GM23338 (cell line): ENCODE measurements around the gene HLA-DQB1. TPM values are rescaled to one million over a fixed set of nuclear protein-coding genes. Genes with fewer than 3 reads are reported as not detected.
A peak's percentile ranks its signal among the peaks of the same experiment; 100 is the strongest.

ENCODE experiments used
- ATAC-seq: fragments of 200-7000 bp; cut with Tn5 transposase; 3 replicates; pipeline ENCODE4 v1.9.1; 2020
- DNase-seq: peaks from one replicate; pipeline ENCODE4 v3.0.0-alpha.2; 2015; ENCODE audit warnings: low spot score
- H2AFZ ChIP-seq: fragments of 200-600 bp; sonication (generic); 2 replicates; pipeline ENCODE4 v1.8.0; 2016; ENCODE audit warnings: antibody characterized with exemption, mild to moderate bottlenecking, moderate library complexity
- H3F3A ChIP-seq: fragments of 200-600 bp; sonication (generic); replicated peaks from 2 replicates; pipeline ENCODE4 v1.8.0; 2017; ENCODE audit warnings: antibody characterized with exemption, mixed run types, low read depth
- H3K27ac ChIP-seq: fragments of 200-600 bp; sonication (generic); 2 replicates; pipeline ENCODE4 v1.6.1; 2016; ENCODE audit warnings: low read depth
- H3K27me3 ChIP-seq: fragments of 200-600 bp; sonication (generic); 2 replicates; pipeline ENCODE4 v1.8.0; 2016; ENCODE audit warnings: mild to moderate bottlenecking, mixed run types, moderate library complexity; ENCODE audit not compliant: insufficient read depth
- H3K36me3 ChIP-seq: fragments of 200-600 bp; sonication (generic); 2 replicates; pipeline ENCODE4 v1.8.0; 2016; ENCODE audit warnings: mild to moderate bottlenecking; ENCODE audit not compliant: insufficient read depth
- H3K4me1 ChIP-seq: fragments of 200-600 bp; sonication (generic); 2 replicates; pipeline ENCODE4 v1.8.0; 2016; ENCODE audit warnings: mild to moderate bottlenecking, moderate library complexity; ENCODE audit not compliant: insufficient read depth
- H3K4me2 ChIP-seq: fragments of 200-600 bp; sonication (generic); 2 replicates; pipeline ENCODE4 v1.7.1; 2017; ENCODE audit warnings: mixed run types
- H3K4me3 ChIP-seq: fragments of 200-600 bp; sonication (generic); 2 replicates; pipeline ENCODE4 v1.6.1; 2016; ENCODE audit warnings: mixed run types
- H3K79me2 ChIP-seq: fragments of 200-600 bp; sonication (generic); replicated peaks from 2 replicates; pipeline ENCODE4 v1.8.0; 2017; ENCODE audit warnings: mild to moderate bottlenecking; ENCODE audit not compliant: insufficient read depth
- H3K9me2 ChIP-seq: fragments of 200-600 bp; sonication (generic); 2 replicates; pipeline ENCODE4 v1.8.0; 2017; ENCODE audit not compliant: insufficient read depth
- H4K20me1 ChIP-seq: fragments of 200-600 bp; sonication (generic); replicated peaks from 2 replicates; pipeline ENCODE4 v1.8.0; 2017; ENCODE audit warnings: mild to moderate bottlenecking; ENCODE audit not compliant: insufficient read depth
- H3K27ac Mint-ChIP-seq: 2 replicates; pipeline ENCODE4 v1.8.0; 2020; ENCODE audit warnings: inconsistent platforms, mild to moderate bottlenecking, moderate library complexity, mixed read lengths
- H3K27me3 Mint-ChIP-seq: 3 replicates; pipeline ENCODE4 v1.8.0; 2022; ENCODE audit warnings: low read depth, mild to moderate bottlenecking, moderate library complexity, mixed read lengths, inconsistent platforms; ENCODE audit not compliant: insufficient read depth, poor library complexity
- H3K36me3 Mint-ChIP-seq: 3 replicates; pipeline ENCODE4 v1.8.0; 2021; ENCODE audit warnings: low read depth, mild to moderate bottlenecking, inconsistent platforms, moderate library complexity, mixed read lengths
- H3K4me1 Mint-ChIP-seq: 3 replicates; pipeline ENCODE4 v1.8.0; 2020; ENCODE audit warnings: mild to moderate bottlenecking, inconsistent platforms, mixed read lengths
- H3K4me3 Mint-ChIP-seq: 3 replicates; pipeline ENCODE4 v1.8.0; 2021; ENCODE audit warnings: moderate library complexity, mild to moderate bottlenecking, inconsistent platforms, mixed read lengths
- H3K9me3 Mint-ChIP-seq: 3 replicates; pipeline ENCODE4 v1.8.0; 2020; ENCODE audit warnings: moderate library complexity, mild to moderate bottlenecking, inconsistent platforms, mixed read lengths
- CREB1 ChIP-seq: fragments of 250-450 bp; sonication (Bioruptor Pico); IDR thresholded peaks from 2 replicates; pipeline ENCODE4 v1.5.0; 2020; ENCODE audit warnings: low read depth, mild to moderate bottlenecking, moderate library complexity
- EZH2 ChIP-seq: fragments of 200-600 bp; sonication (generic); IDR thresholded peaks from one replicate; pipeline ENCODE4 v1.8.0; 2017; ENCODE audit warnings: antibody characterized with exemption, mild to moderate bottlenecking, low read depth; ENCODE audit not compliant: unreplicated experiment
- EZH2phosphoT487 ChIP-seq: fragments of 200-600 bp; sonication (generic); IDR thresholded peaks from one replicate; pipeline ENCODE4 v1.8.1; 2018; ENCODE audit warnings: antibody characterized with exemption; ENCODE audit not compliant: unreplicated experiment
- JUNB ChIP-seq: IDR thresholded peaks from one replicate; pipeline ENCODE4 v1.6.1; 2016; ENCODE audit warnings: antibody characterized with exemption; ENCODE audit not compliant: unreplicated experiment
- NANOG ChIP-seq: IDR thresholded peaks from 2 replicates; pipeline ENCODE4 v1.6.1; 2016; ENCODE audit warnings: antibody characterized with exemption, borderline replicate concordance
- POLR2AphosphoS5 ChIP-seq: IDR thresholded peaks from 2 replicates; pipeline ENCODE4 v1.6.1; 2016; ENCODE audit warnings: antibody characterized with exemption, low read depth
- STAT1 ChIP-seq: IDR thresholded peaks from one replicate; pipeline ENCODE4 v1.6.1; 2016; ENCODE audit warnings: antibody characterized with exemption; ENCODE audit not compliant: unreplicated experiment
- ZNF331 ChIP-seq: fragments of 250-450 bp; sonication (Bioruptor Pico); IDR thresholded peaks from 2 replicates; pipeline ENCODE4 v1.5.0; 2020; ENCODE audit warnings: low read depth, mild to moderate bottlenecking, moderate library complexity
- polyA plus RNA-seq: library from polyadenylated mRNA; unstranded; fragments of >200 nt; fragmentation: Nextera tagmentation; extraction: Ambion mirVana; gene quantifications from 2 replicates; pipeline ENCODE4 v1.2.1, GENCODE V29; 2016
- total RNA-seq: library from RNA; depleted of rRNA; stranded (reverse); fragments of >200 nt; shearing (Covaris generic); gene quantifications from 2 replicates; pipeline ENCODE4 v1.2.3, GENCODE V29; 2014
- TF ChIP-seq, protein P1 (sequence below): fragments of 250-450 bp; sonication (Bioruptor Pico); IDR thresholded peaks from 2 replicates; pipeline ENCODE4 v1.5.0; 2020; ENCODE audit warnings: mild to moderate bottlenecking, moderate library complexity

Gene HLA-DQB1
- total and polyA plus RNA-seq, 2 experiments from 2014 or later, result 5.7 to 6.5 TPM

DNA sequence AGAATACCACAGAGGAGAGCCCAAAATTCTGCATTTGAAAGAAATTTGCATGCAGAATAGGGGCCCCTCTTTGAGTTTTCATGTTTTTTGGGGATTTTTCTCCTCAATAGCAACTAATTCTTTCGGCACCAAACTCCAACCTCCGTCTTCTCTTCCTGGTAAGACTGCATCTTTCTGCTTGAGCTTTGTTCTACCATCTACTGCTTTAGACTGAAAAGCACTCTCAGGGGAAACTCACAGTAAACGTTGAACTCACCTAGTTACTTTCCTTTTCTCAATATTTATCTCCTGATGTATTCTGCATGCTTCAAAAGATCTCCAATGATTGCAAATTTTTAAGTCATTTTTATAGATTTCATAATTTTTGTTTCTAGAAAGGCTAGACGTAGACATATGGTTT lies 36.9 kb upstream of the HLA-DQB1 start:
- peaks cover 4% of the 10 kb centered on the region; the same call in 1 of the 3 replicates for H3K4me1 Mint-ChIP-seq
- H3K27ac Mint-ChIP-seq, result no peak overlapping the region
- DNase-seq, result no peak
- no peaks in the 10 kb centered on the region for H3K36me3 Mint-ChIP-seq
- H4K20me1 ChIP-seq, result no peaks in the 10 kb centered on the region
- peak overlapping the region; percentile 5; the same call in 1 of the 2 replicates for H2AFZ ChIP-seq
- no peaks in the 10 kb centered on the region for H3F3A ChIP-seq
- H3K9me2 ChIP-seq, result no peaks in the 10 kb centered on the region
- H3K36me3 ChIP-seq, result no peaks in the 10 kb centered on the region
- H3K27ac ChIP-seq, result no peak overlapping the region
- H3K4me2 ChIP-seq, result peak overlapping the region; percentile 31; the same call in 1 of the 2 replicates
- H3K27me3 ChIP-seq, result no peaks in the 10 kb centered on the region
- TF ChIP-seq STAT1 (no peak), EZH2phosphoT487 (no peak), JUNB (no peak), CREB1 (CRISPR knock-in tag) (no peak), POLR2AphosphoS5 (no peak), ZNF331 (CRISPR knock-in tag) (no peak), EZH2 (no peak), NANOG (no peak)
- TF ChIP-seq, protein P1, sequence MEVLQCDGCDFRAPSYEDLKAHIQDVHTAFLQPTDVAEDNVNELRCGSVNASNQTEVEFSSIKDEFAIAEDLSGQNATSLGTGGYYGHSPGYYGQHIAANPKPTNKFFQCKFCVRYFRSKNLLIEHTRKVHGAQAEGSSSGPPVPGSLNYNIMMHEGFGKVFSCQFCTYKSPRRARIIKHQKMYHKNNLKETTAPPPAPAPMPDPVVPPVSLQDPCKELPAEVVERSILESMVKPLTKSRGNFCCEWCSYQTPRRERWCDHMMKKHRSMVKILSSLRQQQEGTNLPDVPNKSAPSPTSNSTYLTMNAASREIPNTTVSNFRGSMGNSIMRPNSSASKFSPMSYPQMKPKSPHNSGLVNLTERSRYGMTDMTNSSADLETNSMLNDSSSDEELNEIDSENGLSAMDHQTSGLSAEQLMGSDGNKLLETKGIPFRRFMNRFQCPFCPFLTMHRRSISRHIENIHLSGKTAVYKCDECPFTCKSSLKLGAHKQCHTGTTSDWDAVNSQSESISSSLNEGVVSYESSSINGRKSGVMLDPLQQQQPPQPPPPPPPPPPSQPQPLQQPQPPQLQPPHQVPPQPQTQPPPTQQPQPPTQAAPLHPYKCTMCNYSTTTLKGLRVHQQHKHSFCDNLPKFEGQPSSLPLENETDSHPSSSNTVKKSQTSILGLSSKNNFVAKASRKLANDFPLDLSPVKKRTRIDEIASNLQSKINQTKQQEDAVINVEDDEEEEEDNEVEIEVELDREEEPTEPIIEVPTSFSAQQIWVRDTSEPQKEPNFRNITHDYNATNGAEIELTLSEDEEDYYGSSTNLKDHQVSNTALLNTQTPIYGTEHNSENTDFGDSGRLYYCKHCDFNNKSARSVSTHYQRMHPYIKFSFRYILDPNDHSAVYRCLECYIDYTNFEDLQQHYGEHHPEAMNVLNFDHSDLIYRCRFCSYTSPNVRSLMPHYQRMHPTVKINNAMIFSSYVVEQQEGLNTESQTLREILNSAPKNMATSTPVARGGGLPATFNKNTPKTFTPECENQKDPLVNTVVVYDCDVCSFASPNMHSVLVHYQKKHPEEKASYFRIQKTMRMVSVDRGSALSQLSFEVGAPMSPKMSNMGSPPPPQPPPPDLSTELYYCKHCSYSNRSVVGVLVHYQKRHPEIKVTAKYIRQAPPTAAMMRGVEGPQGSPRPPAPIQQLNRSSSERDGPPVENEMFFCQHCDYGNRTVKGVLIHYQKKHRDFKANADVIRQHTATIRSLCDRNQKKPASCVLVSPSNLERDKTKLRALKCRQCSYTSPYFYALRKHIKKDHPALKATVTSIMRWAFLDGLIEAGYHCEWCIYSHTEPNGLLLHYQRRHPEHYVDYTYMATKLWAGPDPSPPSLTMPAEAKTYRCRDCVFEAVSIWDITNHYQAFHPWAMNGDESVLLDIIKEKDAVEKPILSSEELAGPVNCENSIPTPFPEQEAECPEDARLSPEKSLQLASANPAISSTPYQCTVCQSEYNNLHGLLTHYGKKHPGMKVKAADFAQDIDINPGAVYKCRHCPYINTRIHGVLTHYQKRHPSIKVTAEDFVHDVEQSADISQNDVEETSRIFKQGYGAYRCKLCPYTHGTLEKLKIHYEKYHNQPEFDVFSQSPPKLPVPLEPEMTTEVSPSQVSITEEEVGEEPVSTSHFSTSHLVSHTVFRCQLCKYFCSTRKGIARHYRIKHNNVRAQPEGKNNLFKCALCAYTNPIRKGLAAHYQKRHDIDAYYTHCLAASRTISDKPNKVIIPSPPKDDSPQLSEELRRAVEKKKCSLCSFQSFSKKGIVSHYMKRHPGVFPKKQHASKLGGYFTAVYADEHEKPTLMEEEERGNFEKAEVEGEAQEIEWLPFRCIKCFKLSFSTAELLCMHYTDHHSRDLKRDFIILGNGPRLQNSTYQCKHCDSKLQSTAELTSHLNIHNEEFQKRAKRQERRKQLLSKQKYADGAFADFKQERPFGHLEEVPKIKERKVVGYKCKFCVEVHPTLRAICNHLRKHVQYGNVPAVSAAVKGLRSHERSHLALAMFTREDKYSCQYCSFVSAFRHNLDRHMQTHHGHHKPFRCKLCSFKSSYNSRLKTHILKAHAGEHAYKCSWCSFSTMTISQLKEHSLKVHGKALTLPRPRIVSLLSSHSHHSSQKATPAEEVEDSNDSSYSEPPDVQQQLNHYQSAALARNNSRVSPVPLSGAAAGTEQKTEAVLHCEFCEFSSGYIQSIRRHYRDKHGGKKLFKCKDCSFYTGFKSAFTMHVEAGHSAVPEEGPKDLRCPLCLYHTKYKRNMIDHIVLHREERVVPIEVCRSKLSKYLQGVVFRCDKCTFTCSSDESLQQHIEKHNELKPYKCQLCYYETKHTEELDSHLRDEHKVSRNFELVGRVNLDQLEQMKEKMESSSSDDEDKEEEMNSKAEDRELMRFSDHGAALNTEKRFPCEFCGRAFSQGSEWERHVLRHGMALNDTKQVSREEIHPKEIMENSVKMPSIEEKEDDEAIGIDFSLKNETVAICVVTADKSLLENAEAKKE (CRISPR knock-in tag), result no peak
- H3K4me3 ChIP-seq, result peak overlapping the region; percentile 34; the same call in 1 of the 2 replicates
- no peaks in the 10 kb centered on the region for H3K27me3 Mint-ChIP-seq
- peaks cover 4% of the 10 kb centered on the region; the same call in 1 of the 2 replicates for H3K4me1 ChIP-seq
- no peak overlapping the region for H3K4me3 Mint-ChIP-seq
- no peaks in the 10 kb centered on the region for H3K79me2 ChIP-seq
- H3K9me3 Mint-ChIP-seq, result peaks cover 7% of the 10 kb centered on the region
- ATAC-seq, result no peak; the same call in 2 of the 3 replicates
